HEK293 (cell line): Measurements from ENCODE around the gene VOPP1.

Experiments used
- CTCF ChIA-PET: fragments of 350-600 bp; formaldehyde crosslinking; extraction: SDS; loops from one replicate; lab custom pipeline; 2021; ENCODE audit warnings: antibody characterized with exemption; lab: Yijun Ruan, JAX
- POLR2A ChIA-PET: fragments of 300-600 bp; formaldehyde crosslinking; extraction: SDS; loops from one replicate; lab custom pipeline; 2020; ENCODE audit warnings: antibody characterized with exemption, inconsistent platforms; lab: Yijun Ruan, JAX
- H3K27ac ChIP-seq: fragments of 200-500 bp; sonication (Bioruptor generic); 2 replicates; pipeline ENCODE4 v1.5.1; 2014; ENCODE audit warnings: low read depth, low read length, control low read depth, inconsistent platforms; ENCODE audit errors: extremely low read depth
- H3K36me3 ChIP-seq, 2 experiments: fragments of 200-500 bp in 1 of 2; sonication (Bioruptor generic) in 1 of 2; 1 replicate in 1 of 2; 2 replicates in 1 of 2; pipeline ENCODE4 v1.5.1; 2014 to 2017; ENCODE audit warnings: inconsistent platforms in 2 of 2, low read length in 2 of 2; ENCODE audit not compliant: control insufficient read depth in 2 of 2, insufficient read depth in 1 of 2
- H3K4me1 ChIP-seq: fragments of 200-500 bp; sonication (Bioruptor generic); 2 replicates; pipeline ENCODE4 v1.5.1; 2014; ENCODE audit warnings: mild to moderate bottlenecking, low read length, inconsistent platforms; ENCODE audit not compliant: control insufficient read depth, insufficient read depth
- H3K4me3 ChIP-seq: 2 replicates; pipeline ENCODE4 v1.5.1; 2011; ENCODE audit warnings: low read depth, mild to moderate bottlenecking, control low read depth, low read length, moderate library complexity
- H3K9me3 ChIP-seq: fragments of 200-500 bp; sonication (Bioruptor generic); 2 replicates; pipeline ENCODE4 v1.5.1; 2014; ENCODE audit warnings: low read depth, low read length, inconsistent platforms; ENCODE audit not compliant: control insufficient read depth, insufficient read depth
- GLI4 ChIP-seq: fragments of 450-650 bp; formaldehyde crosslinking; IDR thresholded peaks from 2 replicates; pipeline ENCODE4 v1.5.1; 2016; ENCODE audit warnings: missing biosample characterization, missing genetic modification characterization
- GLIS2 ChIP-seq: fragments of 450-650 bp; formaldehyde crosslinking; IDR thresholded peaks from 2 replicates; pipeline ENCODE4 v1.5.1; 2016; ENCODE audit warnings: missing biosample characterization, missing genetic modification characterization
- KLF9 ChIP-seq: fragments of 450-650 bp; formaldehyde crosslinking; IDR thresholded peaks from 2 replicates; pipeline ENCODE4 v1.5.1; 2016; ENCODE audit warnings: missing biosample characterization, missing genetic modification characterization, low read depth
- MYNN ChIP-seq: fragments of 450-650 bp; formaldehyde crosslinking; IDR thresholded peaks from 2 replicates; pipeline ENCODE4 v1.5.1; 2016; ENCODE audit warnings: missing biosample characterization, missing genetic modification characterization, borderline replicate concordance
- SCRT2 ChIP-seq: fragments of 450-650 bp; formaldehyde crosslinking; IDR thresholded peaks from 2 replicates; pipeline ENCODE4 v1.5.1; 2016; ENCODE audit warnings: missing biosample characterization, missing genetic modification characterization
- ZBTB7A ChIP-seq: fragments of 450-650 bp; formaldehyde crosslinking; IDR thresholded peaks from 2 replicates; pipeline ENCODE4 v1.5.1; 2016; ENCODE audit warnings: low read depth, missing biosample characterization, missing genetic modification characterization
- ZEB2 ChIP-seq: fragments of 450-650 bp; formaldehyde crosslinking; IDR thresholded peaks from 2 replicates; pipeline ENCODE4 v1.5.1; 2016; ENCODE audit warnings: missing biosample characterization, missing genetic modification characterization
- ZNF132 ChIP-seq: fragments of 450-650 bp; formaldehyde crosslinking; IDR thresholded peaks from 2 replicates; pipeline ENCODE4 v1.5.1; 2017; ENCODE audit warnings: missing biosample characterization, missing genetic modification characterization, borderline replicate concordance
- ZNF221 ChIP-seq: fragments of 450-650 bp; formaldehyde crosslinking; IDR thresholded peaks from 2 replicates; pipeline ENCODE4 v1.5.1; 2017; ENCODE audit warnings: missing biosample characterization, missing genetic modification characterization, borderline replicate concordance
- ZNF23 ChIP-seq: fragments of 450-650 bp; formaldehyde crosslinking; IDR thresholded peaks from 2 replicates; pipeline ENCODE4 v1.5.1; 2016; ENCODE audit warnings: missing biosample characterization, missing genetic modification characterization, borderline replicate concordance
- ZNF302 ChIP-seq: fragments of 450-650 bp; formaldehyde crosslinking; IDR thresholded peaks from 2 replicates; pipeline ENCODE4 v1.5.1; 2016; ENCODE audit warnings: missing biosample characterization, missing genetic modification characterization, low read depth
- ZNF335 ChIP-seq: fragments of 450-650 bp; formaldehyde crosslinking; conservative IDR thresholded peaks from 2 replicates; pipeline ENCODE4 v1.5.1; 2016; ENCODE audit warnings: missing biosample characterization, missing genetic modification characterization
- ZNF544 ChIP-seq: fragments of 450-650 bp; formaldehyde crosslinking; IDR thresholded peaks from 2 replicates; pipeline ENCODE4 v1.5.0; 2017; ENCODE audit warnings: missing biosample characterization, missing genetic modification characterization
- ZNF585B ChIP-seq: fragments of 450-650 bp; formaldehyde crosslinking; IDR thresholded peaks from 2 replicates; pipeline ENCODE4 v1.5.1; 2016; ENCODE audit warnings: missing biosample characterization, missing genetic modification characterization
- ZNF624 ChIP-seq: fragments of 450-650 bp; formaldehyde crosslinking; IDR thresholded peaks from 2 replicates; pipeline ENCODE4 v1.5.1; 2017; ENCODE audit warnings: missing biosample characterization, missing genetic modification characterization
- ZNF664 ChIP-seq: fragments of 450-650 bp; formaldehyde crosslinking; IDR thresholded peaks from 2 replicates; pipeline ENCODE4 v1.5.1; 2016; ENCODE audit warnings: missing biosample characterization, missing genetic modification characterization
- TF ChIP-seq, protein P1 (sequence below): fragments of 450-650 bp; formaldehyde crosslinking; IDR thresholded peaks from 2 replicates; pipeline ENCODE4 v1.5.1; 2016; ENCODE audit warnings: missing biosample characterization, missing genetic modification characterization
- TF ChIP-seq, protein P2 (sequence below): fragments of 450-650 bp; formaldehyde crosslinking; IDR thresholded peaks from 2 replicates; pipeline ENCODE4 v1.5.1; 2016; ENCODE audit warnings: missing biosample characterization, missing genetic modification characterization
- TF ChIP-seq, protein P3 (sequence below): fragments of 450-650 bp; formaldehyde crosslinking; IDR thresholded peaks from 2 replicates; pipeline ENCODE4 v1.5.1; 2016; ENCODE audit warnings: missing biosample characterization, missing genetic modification characterization, low read depth
- TF ChIP-seq, protein P4 (sequence below): fragments of 450-650 bp; formaldehyde crosslinking; conservative IDR thresholded peaks from 2 replicates; pipeline ENCODE4 v1.5.1; 2016; ENCODE audit warnings: low read depth, missing biosample characterization, missing genetic modification characterization
- TF ChIP-seq, protein P5 (sequence below): fragments of 450-650 bp; formaldehyde crosslinking; IDR thresholded peaks from 2 replicates; pipeline ENCODE4 v1.5.1; 2017; ENCODE audit warnings: missing biosample characterization, missing genetic modification characterization
- TF ChIP-seq, protein P6 (sequence below): fragments of 450-650 bp; formaldehyde crosslinking; IDR thresholded peaks from 2 replicates; pipeline ENCODE4 v1.5.1; 2017; ENCODE audit warnings: missing biosample characterization, missing genetic modification characterization
- TF ChIP-seq, protein P7 (sequence below): fragments of 450-650 bp; IDR thresholded peaks from 2 replicates; pipeline ENCODE4 v1.5.1; 2018; ENCODE audit warnings: missing biosample characterization, missing genetic modification characterization

The VOPP1 gene

DNA sequence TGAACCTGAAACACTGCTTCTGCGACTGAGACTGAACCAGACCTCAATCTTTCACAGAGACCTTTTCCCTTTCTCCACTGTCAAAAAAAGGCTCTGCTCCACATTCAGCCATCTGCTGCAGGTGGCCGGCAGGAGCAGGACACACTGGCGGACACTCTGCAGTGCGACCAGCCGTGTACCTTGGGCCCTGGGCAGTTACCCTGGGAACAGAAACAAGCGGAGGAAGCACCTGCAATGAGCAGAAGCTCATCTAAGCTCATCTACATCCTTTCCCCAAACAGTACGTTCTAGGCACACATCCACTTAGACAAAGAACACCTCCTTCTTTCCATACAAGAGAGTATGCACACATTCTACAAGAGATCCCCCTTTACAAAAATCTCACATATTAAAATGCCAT, 22.8 kb downstream of the VOPP1 start:
- Histone ChIP-seq H3K27ac (no peak overlapping the region), H3K9me3 (no peaks in the 10 kb centered on the region), H3K4me3 (no peak overlapping the region), H3K36me3 (no peaks in the 10 kb centered on the region), H3K4me1 (0 out of 2 replicates have a peak, but pooled peaks cover 2% of the 10 kb centered on the region)
- no peak for TF ChIP-seq ZNF624 (tag by site-specific recombination)
- no peak for TF ChIP-seq ZBTB7A (tag by site-specific recombination)
- no peak for TF ChIP-seq ZNF664
- TF ChIP-seq ZEB2 (tag by site-specific recombination), result no peak
- no peak for TF ChIP-seq MYNN (tag by site-specific recombination)
- TF ChIP-seq ZNF132 (tag by site-specific recombination), result no peak
- TF ChIP-seq ZNF335 (tag by site-specific recombination), result no peak
- TF ChIP-seq, protein P1, sequence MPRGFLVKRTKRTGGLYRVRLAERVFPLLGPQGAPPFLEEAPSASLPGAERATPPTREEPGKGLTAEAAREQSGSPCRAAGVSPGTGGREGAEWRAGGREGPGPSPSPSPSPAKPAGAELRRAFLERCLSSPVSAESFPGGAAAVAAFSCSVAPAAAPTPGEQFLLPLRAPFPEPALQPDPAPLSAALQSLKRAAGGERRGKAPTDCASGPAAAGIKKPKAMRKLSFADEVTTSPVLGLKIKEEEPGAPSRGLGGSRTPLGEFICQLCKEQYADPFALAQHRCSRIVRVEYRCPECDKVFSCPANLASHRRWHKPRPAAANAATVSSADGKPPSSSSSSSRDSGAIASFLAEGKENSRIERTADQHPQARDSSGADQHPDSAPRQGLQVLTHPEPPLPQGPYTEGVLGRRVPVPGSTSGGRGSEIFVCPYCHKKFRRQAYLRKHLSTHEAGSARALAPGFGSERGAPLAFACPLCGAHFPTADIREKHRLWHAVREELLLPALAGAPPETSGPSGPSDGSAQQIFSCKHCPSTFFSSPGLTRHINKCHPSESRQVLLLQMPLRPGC (tag by site-specific recombination), result no peak
- TF ChIP-seq, protein P2, sequence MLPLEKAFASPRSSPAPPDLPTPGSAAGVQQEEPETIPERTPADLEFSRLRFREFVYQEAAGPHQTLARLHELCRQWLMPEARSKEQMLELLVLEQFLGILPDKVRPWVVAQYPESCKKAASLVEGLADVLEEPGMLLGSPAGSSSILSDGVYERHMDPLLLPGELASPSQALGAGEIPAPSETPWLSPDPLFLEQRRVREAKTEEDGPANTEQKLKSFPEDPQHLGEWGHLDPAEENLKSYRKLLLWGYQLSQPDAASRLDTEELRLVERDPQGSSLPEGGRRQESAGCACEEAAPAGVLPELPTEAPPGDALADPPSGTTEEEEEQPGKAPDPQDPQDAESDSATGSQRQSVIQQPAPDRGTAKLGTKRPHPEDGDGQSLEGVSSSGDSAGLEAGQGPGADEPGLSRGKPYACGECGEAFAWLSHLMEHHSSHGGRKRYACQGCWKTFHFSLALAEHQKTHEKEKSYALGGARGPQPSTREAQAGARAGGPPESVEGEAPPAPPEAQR (tag by site-specific recombination), result no peak
- no peak for TF ChIP-seq SCRT2 (tag by site-specific recombination)
- TF ChIP-seq ZNF302 (tag by site-specific recombination), result no peak
- TF ChIP-seq, protein P3, sequence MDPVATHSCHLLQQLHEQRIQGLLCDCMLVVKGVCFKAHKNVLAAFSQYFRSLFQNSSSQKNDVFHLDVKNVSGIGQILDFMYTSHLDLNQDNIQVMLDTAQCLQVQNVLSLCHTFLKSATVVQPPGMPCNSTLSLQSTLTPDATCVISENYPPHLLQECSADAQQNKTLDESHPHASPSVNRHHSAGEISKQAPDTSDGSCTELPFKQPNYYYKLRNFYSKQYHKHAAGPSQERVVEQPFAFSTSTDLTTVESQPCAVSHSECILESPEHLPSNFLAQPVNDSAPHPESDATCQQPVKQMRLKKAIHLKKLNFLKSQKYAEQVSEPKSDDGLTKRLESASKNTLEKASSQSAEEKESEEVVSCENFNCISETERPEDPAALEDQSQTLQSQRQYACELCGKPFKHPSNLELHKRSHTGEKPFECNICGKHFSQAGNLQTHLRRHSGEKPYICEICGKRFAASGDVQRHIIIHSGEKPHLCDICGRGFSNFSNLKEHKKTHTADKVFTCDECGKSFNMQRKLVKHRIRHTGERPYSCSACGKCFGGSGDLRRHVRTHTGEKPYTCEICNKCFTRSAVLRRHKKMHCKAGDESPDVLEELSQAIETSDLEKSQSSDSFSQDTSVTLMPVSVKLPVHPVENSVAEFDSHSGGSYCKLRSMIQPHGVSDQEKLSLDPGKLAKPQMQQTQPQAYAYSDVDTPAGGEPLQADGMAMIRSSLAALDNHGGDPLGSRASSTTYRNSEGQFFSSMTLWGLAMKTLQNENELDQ, result no peak
- no peak for TF ChIP-seq KLF9
- TF ChIP-seq GLIS2 (tag by site-specific recombination), result no peak
- TF ChIP-seq, protein P4, sequence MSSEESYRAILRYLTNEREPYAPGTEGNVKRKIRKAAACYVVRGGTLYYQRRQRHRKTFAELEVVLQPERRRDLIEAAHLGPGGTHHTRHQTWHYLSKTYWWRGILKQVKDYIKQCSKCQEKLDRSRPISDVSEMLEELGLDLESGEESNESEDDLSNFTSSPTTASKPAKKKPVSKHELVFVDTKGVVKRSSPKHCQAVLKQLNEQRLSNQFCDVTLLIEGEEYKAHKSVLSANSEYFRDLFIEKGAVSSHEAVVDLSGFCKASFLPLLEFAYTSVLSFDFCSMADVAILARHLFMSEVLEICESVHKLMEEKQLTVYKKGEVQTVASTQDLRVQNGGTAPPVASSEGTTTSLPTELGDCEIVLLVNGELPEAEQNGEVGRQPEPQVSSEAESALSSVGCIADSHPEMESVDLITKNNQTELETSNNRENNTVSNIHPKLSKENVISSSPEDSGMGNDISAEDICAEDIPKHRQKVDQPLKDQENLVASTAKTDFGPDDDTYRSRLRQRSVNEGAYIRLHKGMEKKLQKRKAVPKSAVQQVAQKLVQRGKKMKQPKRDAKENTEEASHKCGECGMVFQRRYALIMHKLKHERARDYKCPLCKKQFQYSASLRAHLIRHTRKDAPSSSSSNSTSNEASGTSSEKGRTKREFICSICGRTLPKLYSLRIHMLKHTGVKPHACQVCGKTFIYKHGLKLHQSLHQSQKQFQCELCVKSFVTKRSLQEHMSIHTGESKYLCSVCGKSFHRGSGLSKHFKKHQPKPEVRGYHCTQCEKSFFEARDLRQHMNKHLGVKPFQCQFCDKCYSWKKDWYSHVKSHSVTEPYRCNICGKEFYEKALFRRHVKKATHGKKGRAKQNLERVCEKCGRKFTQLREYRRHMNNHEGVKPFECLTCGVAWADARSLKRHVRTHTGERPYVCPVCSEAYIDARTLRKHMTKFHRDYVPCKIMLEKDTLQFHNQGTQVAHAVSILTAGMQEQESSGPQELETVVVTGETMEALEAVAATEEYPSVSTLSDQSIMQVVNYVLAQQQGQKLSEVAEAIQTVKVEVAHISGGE, result no peak
- POLR2A ChIA-PET, result no interaction called here
- CTCF ChIA-PET, result no interaction called here

DNA sequence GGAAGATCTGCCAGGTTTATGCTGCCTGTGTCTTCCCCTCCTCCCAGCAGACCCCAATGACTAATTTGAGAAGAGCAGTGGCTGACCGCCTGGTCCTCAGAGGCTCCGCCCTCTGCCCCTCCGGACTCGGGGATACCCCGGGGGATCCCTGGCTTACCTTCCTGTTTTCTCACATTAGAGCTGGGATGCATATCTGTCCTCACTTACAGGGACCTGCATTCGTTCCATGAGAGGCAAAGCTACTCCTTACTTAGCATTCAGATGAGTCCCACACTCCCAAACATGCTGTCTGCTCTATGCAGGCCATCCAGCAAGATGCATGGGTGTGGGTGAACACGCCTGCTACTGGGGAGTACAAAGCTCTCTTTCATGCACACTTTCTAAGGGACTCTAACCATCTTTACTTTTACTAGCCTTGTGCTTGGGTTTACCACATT, 24.0 kb downstream of the VOPP1 start:
- ChIA-PET CTCF (interaction anchor here (0.6 kb wide), 1 partner anchor 10 kb away, joined by 4 read pairs; no protein-coding TSS in a partner anchor), POLR2A (no interaction called here)
- Histone ChIP-seq H3K4me3 (no peak overlapping the region), H3K36me3 (no peaks in the 10 kb centered on the region), H3K9me3 (no peaks in the 10 kb centered on the region), H3K27ac (no peak overlapping the region), H3K4me1 (0 out of 2 replicates have a peak, but pooled peaks cover 2% of the 10 kb centered on the region)
- TF ChIP-seq ZNF221 (tag by site-specific recombination), result no peak
- TF ChIP-seq, protein P5, sequence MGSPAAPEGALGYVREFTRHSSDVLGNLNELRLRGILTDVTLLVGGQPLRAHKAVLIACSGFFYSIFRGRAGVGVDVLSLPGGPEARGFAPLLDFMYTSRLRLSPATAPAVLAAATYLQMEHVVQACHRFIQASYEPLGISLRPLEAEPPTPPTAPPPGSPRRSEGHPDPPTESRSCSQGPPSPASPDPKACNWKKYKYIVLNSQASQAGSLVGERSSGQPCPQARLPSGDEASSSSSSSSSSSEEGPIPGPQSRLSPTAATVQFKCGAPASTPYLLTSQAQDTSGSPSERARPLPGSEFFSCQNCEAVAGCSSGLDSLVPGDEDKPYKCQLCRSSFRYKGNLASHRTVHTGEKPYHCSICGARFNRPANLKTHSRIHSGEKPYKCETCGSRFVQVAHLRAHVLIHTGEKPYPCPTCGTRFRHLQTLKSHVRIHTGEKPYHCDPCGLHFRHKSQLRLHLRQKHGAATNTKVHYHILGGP (tag by site-specific recombination), result no peak
- no peak for TF ChIP-seq ZNF585B (tag by site-specific recombination)
- TF ChIP-seq, protein P6, sequence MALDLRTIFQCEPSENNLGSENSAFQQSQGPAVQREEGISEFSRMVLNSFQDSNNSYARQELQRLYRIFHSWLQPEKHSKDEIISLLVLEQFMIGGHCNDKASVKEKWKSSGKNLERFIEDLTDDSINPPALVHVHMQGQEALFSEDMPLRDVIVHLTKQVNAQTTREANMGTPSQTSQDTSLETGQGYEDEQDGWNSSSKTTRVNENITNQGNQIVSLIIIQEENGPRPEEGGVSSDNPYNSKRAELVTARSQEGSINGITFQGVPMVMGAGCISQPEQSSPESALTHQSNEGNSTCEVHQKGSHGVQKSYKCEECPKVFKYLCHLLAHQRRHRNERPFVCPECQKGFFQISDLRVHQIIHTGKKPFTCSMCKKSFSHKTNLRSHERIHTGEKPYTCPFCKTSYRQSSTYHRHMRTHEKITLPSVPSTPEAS, result no peak
- TF ChIP-seq, protein P7, sequence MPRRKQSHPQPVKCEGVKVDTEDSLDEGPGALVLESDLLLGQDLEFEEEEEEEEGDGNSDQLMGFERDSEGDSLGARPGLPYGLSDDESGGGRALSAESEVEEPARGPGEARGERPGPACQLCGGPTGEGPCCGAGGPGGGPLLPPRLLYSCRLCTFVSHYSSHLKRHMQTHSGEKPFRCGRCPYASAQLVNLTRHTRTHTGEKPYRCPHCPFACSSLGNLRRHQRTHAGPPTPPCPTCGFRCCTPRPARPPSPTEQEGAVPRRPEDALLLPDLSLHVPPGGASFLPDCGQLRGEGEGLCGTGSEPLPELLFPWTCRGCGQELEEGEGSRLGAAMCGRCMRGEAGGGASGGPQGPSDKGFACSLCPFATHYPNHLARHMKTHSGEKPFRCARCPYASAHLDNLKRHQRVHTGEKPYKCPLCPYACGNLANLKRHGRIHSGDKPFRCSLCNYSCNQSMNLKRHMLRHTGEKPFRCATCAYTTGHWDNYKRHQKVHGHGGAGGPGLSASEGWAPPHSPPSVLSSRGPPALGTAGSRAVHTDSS, result no peak
- no peak for TF ChIP-seq GLI4 (tag by site-specific recombination)
- TF ChIP-seq ZNF23 (tag by site-specific recombination), result no peak
- no peak for TF ChIP-seq ZNF544
